B cell (primary cell): ENCODE data around the gene CCM2. TPM values are rescaled to one million over a fixed set of nuclear protein-coding genes. Genes with fewer than 3 reads are reported as not detected.

Source experiments
- ATAC-seq: fragments of 200-7000 bp; cut with Tn5 transposase; one replicate; pipeline ENCODE4 v1.10.0; 2021; ENCODE audit warnings: low read depth, mild to moderate bottlenecking, moderate number of reproducible peaks, moderate library complexity
- CTCF ChIA-PET: fragments of 350-600 bp; sonication (Branson Sonifier 250); formaldehyde crosslinking; loops from one replicate; lab custom pipeline; 2021; ENCODE audit warnings: antibody characterized with exemption, inconsistent platforms; lab: Charles Lee
- POLR2A ChIA-PET: fragments of 350-600 bp; sonication (Branson Sonifier 250); formaldehyde crosslinking; loops from one replicate; lab custom pipeline; 2021; ENCODE audit warnings: antibody characterized with exemption; lab: Charles Lee
- DNase-seq: peaks from one replicate; pipeline ENCODE4 v3.0.0; 2013
- H2AFZ ChIP-seq: 2 replicates; pipeline ENCODE4 v1.6.1; 2012; ENCODE audit warnings: mild to moderate bottlenecking, low read depth, low read length; ENCODE audit not compliant: insufficient read depth, poor library complexity, severe bottlenecking
- H3K27ac ChIP-seq, 2 donors: 1 replicate in 1 of 2; 2 replicates in 1 of 2; pipeline ENCODE4 v1.5.1; 2012 to 2013; ENCODE audit warnings: low read length in 2 of 2, mild to moderate bottlenecking in 2 of 2, moderate library complexity in 1 of 2
- H3K27me3 ChIP-seq, 4 experiments: fragments of 200-600 bp in 1 of 4; sonication (generic) in 1 of 4; replicated peaks in 1 of 4; 1 replicate in 2 of 4; 2 replicates in 2 of 4; pipeline versions ENCODE4 v1.6.1 to v1.7.0; 2013 to 2016; ENCODE audit warnings: low read length in 3 of 4, mild to moderate bottlenecking in 2 of 4, mixed read lengths in 1 of 4, moderate library complexity in 1 of 4; ENCODE audit not compliant: insufficient read depth in 4 of 4, control insufficient read depth in 3 of 4; ENCODE audit errors: control extremely low read depth in 1 of 4
- H3K36me3 ChIP-seq, 2 experiments: replicated peaks in 1 of 2; 1 replicate in 1 of 2; 2 replicates in 1 of 2; pipeline versions ENCODE4 v1.6.1 to v1.7.1; 2013; ENCODE audit warnings: low read length in 1 of 2; ENCODE audit not compliant: insufficient read depth in 2 of 2, control insufficient read depth in 1 of 2; ENCODE audit errors: control extremely low read depth in 1 of 2, extremely low read depth in 1 of 2
- H3K4me1 ChIP-seq, 2 donors: fragments of 200-600 bp in 1 of 2; sonication (generic) in 1 of 2; 1 replicate in 1 of 2; 2 replicates in 1 of 2; pipeline versions ENCODE4 v1.5.1 to v1.6.1; 2013 to 2017; ENCODE audit warnings: low read length in 2 of 2; ENCODE audit not compliant: control insufficient read depth in 2 of 2, insufficient read depth in 2 of 2
- H3K4me2 ChIP-seq: replicated peaks from 2 replicates; pipeline ENCODE3; 2012; ENCODE audit warnings: mild to moderate bottlenecking, low read depth, low read length; ENCODE audit not compliant: poor library complexity, severe bottlenecking
- H3K4me3 ChIP-seq, 5 experiments: fragments of 200-600 bp in 1 of 5; sonication (generic) in 1 of 5; 1 replicate in 3 of 5; 2 replicates in 2 of 5; pipeline versions ENCODE4 v1.5.1 to v1.7.0; 2011 to 2016; ENCODE audit warnings: low read length in 4 of 5, mild to moderate bottlenecking in 4 of 5, low read depth in 2 of 5, control low read depth in 1 of 5, moderate library complexity in 1 of 5; ENCODE audit not compliant: insufficient read depth in 1 of 5; ENCODE audit errors: control extremely low read depth in 1 of 5, extremely low read depth in 1 of 5
- H3K79me2 ChIP-seq: fragments of 200-600 bp; sonication (generic); one replicate; pipeline ENCODE4 v1.6.0; 2016; ENCODE audit warnings: low read length; ENCODE audit not compliant: control insufficient read depth, insufficient read depth
- H3K9ac ChIP-seq: fragments of 200-600 bp; sonication (generic); 2 replicates; pipeline ENCODE4 v1.6.1; 2017; ENCODE audit warnings: mild to moderate bottlenecking, low read length, moderate library complexity
- H3K9me3 ChIP-seq, 3 donors: one replicate each; pipeline versions ENCODE4 v1.6.1 to v1.7.1; 2013; ENCODE audit warnings: low read length in 2 of 3; ENCODE audit not compliant: control insufficient read depth in 2 of 3, insufficient read depth in 1 of 3; ENCODE audit errors: control extremely low read depth in 1 of 3
- H4K20me1 ChIP-seq: 2 replicates; pipeline ENCODE4 v1.6.0; 2012; ENCODE audit warnings: mild to moderate bottlenecking, low read length; ENCODE audit not compliant: insufficient read depth, control insufficient read depth, poor library complexity, severe bottlenecking
- H3K27ac Mint-ChIP-seq: one replicate; pipeline ENCODE4 v1.8.0; 2021; ENCODE audit warnings: mixed read lengths
- H3K27me3 Mint-ChIP-seq: one replicate; pipeline ENCODE4 v1.8.0; 2021; ENCODE audit warnings: mixed read lengths
- H3K4me1 Mint-ChIP-seq: one replicate; pipeline ENCODE4 v1.8.0; 2021; ENCODE audit warnings: mixed read lengths
- H3K4me3 Mint-ChIP-seq: one replicate; pipeline ENCODE4 v1.8.0; 2021; ENCODE audit warnings: mixed read lengths
- H3K9me3 Mint-ChIP-seq: one replicate; pipeline ENCODE4 v1.8.0; 2022; ENCODE audit warnings: mixed read lengths; ENCODE audit not compliant: insufficient read depth
- CTCF ChIP-seq: fragments of 200-600 bp; IDR thresholded peaks from one replicate; pipeline ENCODE4 v1.8.0; 2022; ENCODE audit warnings: antibody characterized with exemption, mild to moderate bottlenecking
- EZH2 ChIP-seq: IDR thresholded peaks from 2 replicates; pipeline ENCODE4 v1.6.1; 2012; ENCODE audit warnings: borderline replicate concordance, low read depth, mild to moderate bottlenecking, moderate library complexity, low read length; ENCODE audit not compliant: insufficient read depth, poor library complexity, severe bottlenecking
- WGBS: methylation state at CpG from one replicate; pipeline ENCODE4 v1.1.5; 2013; ENCODE audit warnings: missing lambda C conversion rate; ENCODE audit not compliant: insufficient coverage; 5-methylcytosine and 5-hydroxymethylcytosine counted together
- intact Hi-C: fragments of 100-400 bp; cut with micrococcal nuclease; formaldehyde crosslinking; loops from one replicate; pipeline ENCODE4 v1.10.0; 2022
- polyA plus RNA-seq: library from polyadenylated mRNA; depleted of rRNA; stranded (reverse); fragments of >200 nt; gene quantifications from 2 replicates; pipeline ENCODE4 v1.2.3, GENCODE V29; 2012
- total RNA-seq, 2 donors: library from RNA; stranded (reverse); fragments of 120-200 nt in 1 of 2; gene quantifications; 1 replicate in 1 of 2; 2 replicates in 1 of 2; pipeline versions ENCODE4 v1.2.3 to v1.2.4, GENCODE V29; 2013 to 2022

CCM2 gene
- total and polyA plus RNA-seq, 2 donors (not counting 1 experiment from before 2014, with no cell fraction given), result 150 to 201 TPM

GRCh38 chr7:45104844-45105587 lies 105.0 kb downstream of the CCM2 start:
- H3K9me3 Mint-ChIP-seq, result no peaks in the 10 kb centered on the region
- no peak overlapping the region for H3K4me3 Mint-ChIP-seq
- Histone ChIP-seq H3K4me2 (no peak overlapping the region), H2AFZ (no peak overlapping the region), H4K20me1 (peaks cover 88% of the 10 kb centered on the region), H3K4me1 (peaks cover 7 to 20% of the 10 kb centered on the region in 2 donors), H3K9ac (no peak overlapping the region), H3K9me3 (no peaks in the 10 kb centered on the region), H3K27me3 (no peaks in the 10 kb centered on the region), H3K4me3 (no peak overlapping the region), H3K36me3 (peaks cover 0 to 92% of the 10 kb centered on the region in 2 experiments), H3K27ac (no peak overlapping the region), H3K79me2 (peaks cover 68% of the 10 kb centered on the region)
- WGBS, result 96% methylated on average over 12 of the region's 12 CpGs
- TF ChIP-seq CTCF (no peak), EZH2 (no peak)
- ATAC-seq, result no peak
- peaks cover 24% of the 10 kb centered on the region for H3K4me1 Mint-ChIP-seq
- ChIA-PET CTCF (interaction anchor here (1.3 kb wide), 1 partner anchor 248 kb away, joined by 3 read pairs; no protein-coding TSS in a partner anchor), POLR2A (no interaction called here)
- H3K27me3 Mint-ChIP-seq, result no peaks in the 10 kb centered on the region
- no peak for DNase-seq
- intact Hi-C loops, result no loop called here
- no peak overlapping the region for H3K27ac Mint-ChIP-seq

GRCh38 chr7:45105588-45106188 lies 105.7 kb downstream of the CCM2 start:
- H3K79me2 ChIP-seq, result peaks cover 74% of the 10 kb centered on the region
- H3K27me3 ChIP-seq, result no peaks in the 10 kb centered on the region
- Mint-ChIP-seq H3K27ac (no peak overlapping the region), H3K27me3 (no peaks in the 10 kb centered on the region), H3K4me3 (no peak overlapping the region), H3K9me3 (no peaks in the 10 kb centered on the region), H3K4me1 (peaks cover 28% of the 10 kb centered on the region)
- H3K4me3 ChIP-seq, result no peak overlapping the region
- peaks cover 0 to 86% of the 10 kb centered on the region in 2 experiments for H3K36me3 ChIP-seq
- 96% methylated on average over 8 of the region's 8 CpGs for WGBS
- H4K20me1 ChIP-seq, result peaks cover 87% of the 10 kb centered on the region
- POLR2A ChIA-PET, result no interaction called here
- TF ChIP-seq EZH2 (no peak), CTCF (no peak)
- no peak overlapping the region for H3K27ac ChIP-seq
- CTCF ChIA-PET, result interaction anchor here (1.3 kb wide), 1 partner anchor 248 kb away, joined by 3 read pairs; no protein-coding TSS in a partner anchor
- H2AFZ ChIP-seq, result no peak overlapping the region
- DNase-seq, result no peak
- intact Hi-C loops, result no loop called here
- H3K9me3 ChIP-seq, result no peaks in the 10 kb centered on the region
- H3K4me2 ChIP-seq, result no peak overlapping the region
- H3K9ac ChIP-seq, result no peak overlapping the region
- H3K4me1 ChIP-seq, result peaks cover 13 to 26% of the 10 kb centered on the region in 2 donors
- no peak for ATAC-seq
